Osteoblast (primary cell): ENCODE measurements around the gene RAB11B. TPM values are rescaled to one million over a fixed set of nuclear protein-coding genes. Genes with fewer than 3 reads are reported as not detected.

Experiments
- DNase-seq: peaks from one replicate; pipeline ENCODE4 v3.0.0; 2011; ENCODE audit warnings: low spot score, mixed read lengths; ENCODE audit not compliant: insufficient read length; ENCODE audit errors: missing footprints
- H2AFZ ChIP-seq: 2 replicates; pipeline ENCODE4 v1.6.0; 2011; ENCODE audit warnings: mild to moderate bottlenecking, low read length
- H3K27ac ChIP-seq: 2 replicates; pipeline ENCODE4 v1.5.1; 2011; ENCODE audit warnings: mild to moderate bottlenecking, low read depth, low read length, moderate library complexity
- H3K27me3 ChIP-seq: 2 replicates; pipeline ENCODE4 v1.6.0; 2012; ENCODE audit warnings: mild to moderate bottlenecking, control low read depth, inconsistent platforms, low read length, moderate library complexity; ENCODE audit not compliant: insufficient read depth
- H3K36me3 ChIP-seq: 2 replicates; pipeline ENCODE4 v1.5.1; 2011; ENCODE audit warnings: mild to moderate bottlenecking, low read length, control low read depth, moderate library complexity; ENCODE audit not compliant: insufficient read depth
- H3K4me1 ChIP-seq: 2 replicates; pipeline ENCODE4 v1.5.1; 2011; ENCODE audit warnings: mild to moderate bottlenecking, low read length, control low read depth, moderate library complexity; ENCODE audit not compliant: insufficient read depth
- H3K4me2 ChIP-seq: 2 replicates; pipeline ENCODE4 v1.6.0; 2011; ENCODE audit warnings: mild to moderate bottlenecking, low read length; ENCODE audit not compliant: insufficient read depth
- H3K4me3 ChIP-seq: fragments of 200-600 bp; sonication (generic); 3 replicates; pipeline ENCODE4 v1.5.1; 2012; ENCODE audit warnings: mild to moderate bottlenecking, low read length, inconsistent platforms; ENCODE audit not compliant: insufficient read depth
- H3K79me2 ChIP-seq: 2 replicates; pipeline ENCODE4 v1.6.0; 2012; ENCODE audit warnings: mild to moderate bottlenecking, low read length, control low read depth, inconsistent platforms; ENCODE audit not compliant: insufficient read depth
- H3K9me3 ChIP-seq: 2 replicates; pipeline ENCODE4 v1.5.1; 2011; ENCODE audit warnings: low read depth, low read length, control low read depth
- H4K20me1 ChIP-seq: 2 replicates; pipeline ENCODE4 v1.6.0; 2012; ENCODE audit warnings: mild to moderate bottlenecking, low read length, control low read depth; ENCODE audit not compliant: insufficient read depth
- CTCF ChIP-seq: IDR thresholded peaks from 2 replicates; pipeline ENCODE4 v1.5.1; 2011; ENCODE audit warnings: mild to moderate bottlenecking, low read depth, low read length, moderate library complexity; ENCODE audit errors: extremely low read depth
- total RNA-seq: library from RNA; depleted of rRNA; stranded (reverse); fragments of >200 nt; gene quantifications from 2 replicates; pipeline ENCODE4 v1.2.3, GENCODE V29; 2012

The RAB11B gene
- total RNA-seq, 1 donor = 24.2 TPM

GRCh38 chr19:8355631-8356402 is 34.3 kb upstream of the RAB11B start:
- peak; percentile 16 for TF ChIP-seq CTCF
- no peaks in the 10 kb centered on the region for H3K79me2 ChIP-seq
- peak overlapping the region; percentile 23 for H3K4me2 ChIP-seq
- no peaks in the 10 kb centered on the region for H3K9me3 ChIP-seq
- H3K4me3 ChIP-seq = no peak overlapping the region
- H2AFZ ChIP-seq = no peak overlapping the region
- no peaks in the 10 kb centered on the region for H3K36me3 ChIP-seq
- no peaks in the 10 kb centered on the region for H3K27me3 ChIP-seq
- peaks cover 32% of the 10 kb centered on the region for H3K4me1 ChIP-seq
- peak; percentile 92 for DNase-seq
- peak overlapping the region; percentile 74 for H3K27ac ChIP-seq
- no peaks in the 10 kb centered on the region for H4K20me1 ChIP-seq

- no peak overlapping the region for H3K4me2 ChIP-seq
- peaks cover 35% of the 10 kb centered on the region for H3K4me1 ChIP-seq
- TF ChIP-seq CTCF = no peak
- no peaks in the 10 kb centered on the region for H4K20me1 ChIP-seq
- no peaks in the 10 kb centered on the region for H3K27me3 ChIP-seq
- H3K27ac ChIP-seq = no peak overlapping the region
- no peaks in the 10 kb centered on the region for H3K79me2 ChIP-seq
- no peak overlapping the region for H3K4me3 ChIP-seq
- DNase-seq = no peak
- H3K9me3 ChIP-seq = no peaks in the 10 kb centered on the region
- H2AFZ ChIP-seq = no peak overlapping the region
- H3K36me3 ChIP-seq = no peaks in the 10 kb centered on the region
Measured at GRCh38 chr19:8357007-8357521, 33.1 kb upstream of the RAB11B start.

DNA sequence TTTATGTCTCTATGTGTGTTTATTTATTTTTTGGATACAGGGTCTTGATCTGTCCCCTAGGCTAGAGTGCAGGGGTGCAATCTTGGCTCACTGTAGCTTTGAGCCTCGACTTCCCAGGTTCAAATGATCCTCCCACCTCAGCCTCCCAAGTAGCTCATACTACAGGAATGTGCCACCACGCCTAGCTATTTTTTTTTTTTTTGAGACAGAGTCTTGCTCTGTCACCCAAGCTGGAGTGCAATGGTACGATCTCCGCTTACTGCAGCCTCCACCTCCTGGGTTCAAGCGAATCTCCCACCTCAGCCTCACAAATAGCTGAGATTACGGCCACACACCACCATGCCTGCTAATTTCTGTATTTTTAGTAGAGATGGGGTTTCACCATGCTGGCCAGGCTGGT is 31.2 kb upstream of the RAB11B start:
- no peak for DNase-seq
- TF ChIP-seq CTCF = no peak
- no peaks in the 10 kb centered on the region for H3K79me2 ChIP-seq
- no peaks in the 10 kb centered on the region for H4K20me1 ChIP-seq
- no peak overlapping the region for H2AFZ ChIP-seq
- no peak overlapping the region for H3K27ac ChIP-seq
- H3K9me3 ChIP-seq = no peaks in the 10 kb centered on the region
- H3K4me2 ChIP-seq = no peak overlapping the region
- H3K4me3 ChIP-seq = no peak overlapping the region
- no peaks in the 10 kb centered on the region for H3K36me3 ChIP-seq
- peaks cover 40% of the 10 kb centered on the region for H3K4me1 ChIP-seq
- no peaks in the 10 kb centered on the region for H3K27me3 ChIP-seq

- H3K4me1 ChIP-seq = peaks cover 36% of the 10 kb centered on the region
- no peaks in the 10 kb centered on the region for H3K9me3 ChIP-seq
- no peak overlapping the region for H2AFZ ChIP-seq
- no peak for DNase-seq
- no peaks in the 10 kb centered on the region for H3K79me2 ChIP-seq
- no peak overlapping the region for H3K27ac ChIP-seq
- H4K20me1 ChIP-seq = no peaks in the 10 kb centered on the region
- no peaks in the 10 kb centered on the region for H3K27me3 ChIP-seq
- no peak for TF ChIP-seq CTCF
- H3K4me2 ChIP-seq = no peak overlapping the region
- no peaks in the 10 kb centered on the region for H3K36me3 ChIP-seq
- H3K4me3 ChIP-seq = no peak overlapping the region
Measured at GRCh38 chr19:8360196-8360595, 30.0 kb upstream of the RAB11B start.
